ENCODE data around the gene ARL4D. TPM values are rescaled to one million over a fixed set of nuclear protein-coding genes. Genes with fewer than 3 reads are reported as not detected.
"Not testable (repeated sequence)": the region's sequence is repeated elsewhere in the genome, so short reads cannot be mapped to it uniquely, and the experiment has no call there.

ARL4D gene
- total RNA-seq, 1 experiment from 2014 or later: 4.5 TPM

- Histone ChIP-seq H3K4me1 (ENCODE audit: control insufficient read depth, insufficient read depth, low read length) (peaks cover 4% of the 10 kb centered on the region; the same call in 1 of the 2 replicates), H3K4me3 (ENCODE audit: low read depth in 2 of 2, low read length in 2 of 2) (no peak overlapping the region), H3K27ac (ENCODE audit: low read length) (no peak overlapping the region), H3K36me3 (ENCODE audit: control insufficient read depth, insufficient read depth, low read length) (no peaks in the 10 kb centered on the region), H3K9me3 (ENCODE audit: control insufficient read depth, insufficient read depth, low read depth, low read length) (no peaks in the 10 kb centered on the region), H3K27me3 (ENCODE audit: control insufficient read depth, insufficient read depth, low read length) (no peaks in the 10 kb centered on the region)
- CTCF ChIA-PET: no interaction called here
- POLR2A ChIA-PET: interaction anchor here (0.7 kb wide), 1 partner anchor 275 kb away, joined by 3 read pairs; no protein-coding TSS in a partner anchor
- no peak for DNase-seq (ENCODE audit: low read depth, low spot score)
- BruUV-seq (replicated peaks): no TSS peak
- in situ Hi-C loops (cut with HindIII; ENCODE audit: low pct_unique_long_range_greater_than_20kb, low sequenced_read_pairs) (no loop called here), intact Hi-C loops (cut with micrococcal nuclease; ENCODE audit: unreplicated experiment) (no loop called here)
- ATAC-seq: no peak
- no peak for TF ChIP-seq TCF7L2 (IDR thresholded peaks at IDR 0.05; ENCODE audit: low read depth, low read length)
- TF ChIP-seq CTCF (IDR thresholded peaks at IDR 0.05): no peak
- no peak for TF ChIP-seq REST (IDR thresholded peaks at IDR 0.05; ENCODE audit: insufficient read depth in 1 of 2, low read depth in 2 of 2, low read length in 1 of 2)
- TF ChIP-seq POLR2AphosphoS5 (IDR thresholded peaks at IDR 0.05; ENCODE audit: low read depth, low read length): no peak
- no peak for TF ChIP-seq SIN3A (IDR thresholded peaks at IDR 0.05; ENCODE audit: borderline replicate concordance, insufficient read depth, low read depth, low read length)
Observed at GRCh38 chr17:43373356-43373755, 25.4 kb upstream of the ARL4D start.

- DNase-seq (ENCODE audit: low read depth, low spot score); intact Hi-C loops (cut with micrococcal nuclease; ENCODE audit: unreplicated experiment); H3K27ac ChIP-seq (ENCODE audit: low read length); POLR2A ChIA-PET; H3K4me1 ChIP-seq (ENCODE audit: control insufficient read depth, insufficient read depth, low read length); H3K4me3 ChIP-seq (ENCODE audit: low read depth in 2 of 2, low read length in 2 of 2); H3K27me3 ChIP-seq (ENCODE audit: control insufficient read depth, insufficient read depth, low read length); ATAC-seq; CTCF ChIA-PET; BruUV-seq (replicated peaks); H3K36me3 ChIP-seq (ENCODE audit: control insufficient read depth, insufficient read depth, low read length); in situ Hi-C loops (cut with HindIII; ENCODE audit: low pct_unique_long_range_greater_than_20kb, low sequenced_read_pairs); H3K9me3 ChIP-seq (ENCODE audit: control insufficient read depth, insufficient read depth, low read depth, low read length): not testable (repeated sequence)
Observed at GRCh38 chr17:43375915-43376314, 22.9 kb upstream of the ARL4D start.

GRCh38 chr17:43377056-43377810 is 21.6 kb upstream of the ARL4D start:
- Histone ChIP-seq H3K27me3 (ENCODE audit: control insufficient read depth, insufficient read depth, low read length) (no peaks in the 10 kb centered on the region), H3K9me3 (ENCODE audit: control insufficient read depth, insufficient read depth, low read depth, low read length) (peaks cover 9% of the 10 kb centered on the region; the same call in 1 of the 2 replicates), H3K4me3 (ENCODE audit: low read depth in 2 of 2, low read length in 2 of 2) (no peak overlapping the region), H3K36me3 (ENCODE audit: control insufficient read depth, insufficient read depth, low read length) (no peaks in the 10 kb centered on the region), H3K27ac (ENCODE audit: low read length) (no peak overlapping the region), H3K4me1 (ENCODE audit: control insufficient read depth, insufficient read depth, low read length) (no peaks in the 10 kb centered on the region)
- DNase-seq (ENCODE audit: low read depth, low spot score): no peak
- intact Hi-C loops (cut with micrococcal nuclease; ENCODE audit: unreplicated experiment): no loop called here
- POLR2A ChIA-PET: no interaction called here
- BruUV-seq (replicated peaks): no TSS peak
- TF ChIP-seq TCF7L2 (IDR thresholded peaks at IDR 0.05; ENCODE audit: low read depth, low read length) (no peak), POLR2AphosphoS5 (IDR thresholded peaks at IDR 0.05; ENCODE audit: low read depth, low read length) (no peak)
- in situ Hi-C loops (cut with HindIII; ENCODE audit: low pct_unique_long_range_greater_than_20kb, low sequenced_read_pairs): no loop called here
- CTCF ChIA-PET: no interaction called here
- no peak for ATAC-seq

Measured in Panc1 (cell line).